ENCODE measurements around the gene TMIGD1. TPM values are rescaled to one million over a fixed set of nuclear protein-coding genes. Genes with fewer than 3 reads are reported as not detected.

TMIGD1 gene
- total and polyA plus RNA-seq, 10 donors, result not detected

- Histone ChIP-seq H3K4me3 (no peak overlapping the region), H3K9me3 (no peaks in the 10 kb centered on the region), H3K27me3 (replicated peaks in 1 of 7) (no peaks in the 10 kb centered on the region), H3K36me3 (no peaks in the 10 kb centered on the region), H3K27ac (peak overlapping the region in 1 of 8 donors; percentile 56), H3K4me1 (peaks cover 0 to 16% (median 0%) of the 10 kb centered on the region in 6 donors)
- intact Hi-C loops (cut with DNase I; ENCODE audit: low total_unique reads), result no loop called here
- TF ChIP-seq CTCF (IDR thresholded peaks at IDR 0.05 in 8 of 11, conservative IDR thresholded peaks at IDR 0.05 in 3 of 11), result no peak
- DNase-seq, result no peak
Observed at GRCh38 chr17:30369995-30370394, 36.1 kb upstream of the TMIGD1 start.

- Histone ChIP-seq H3K36me3 (no peaks in the 10 kb centered on the region), H3K27ac (peak overlapping the region in 2 of 8 donors; percentile 16 to 56), H3K4me1 (peaks cover 5 to 25% (median 5%) of the 10 kb centered on the region in 6 donors), H3K27me3 (replicated peaks in 1 of 7) (no peaks in the 10 kb centered on the region), H3K4me3 (no peak overlapping the region), H3K9me3 (no peaks in the 10 kb centered on the region)
- WGBS, 5 donors, result 63 to 78% (median 75%) methylated on average over 13 of the region's 13 CpGs
- intact Hi-C loops (cut with DNase I; ENCODE audit: low total_unique reads), result no loop called here
- TF ChIP-seq POLR2AphosphoS5 (IDR thresholded peaks at IDR 0.05) (no peak), POLR2A (IDR thresholded peaks at IDR 0.05) (no peak), CTCF (IDR thresholded peaks at IDR 0.05 in 8 of 11, conservative IDR thresholded peaks at IDR 0.05 in 3 of 11) (no peak)
- no peak for DNase-seq
Observed at GRCh38 chr17:30368912-30369720, 35.3 kb upstream of the TMIGD1 start.

GRCh38 chr17:30366536-30366935 is 32.7 kb upstream of the TMIGD1 start:
- intact Hi-C loops (cut with DNase I; ENCODE audit: low total_unique reads), result no loop called here
- TF ChIP-seq CTCF (IDR thresholded peaks at IDR 0.05 in 8 of 11, conservative IDR thresholded peaks at IDR 0.05 in 3 of 11) (no peak), POLR2AphosphoS5 (IDR thresholded peaks at IDR 0.05) (no peak), POLR2A (IDR thresholded peaks at IDR 0.05) (no peak)
- Histone ChIP-seq H3K9me3 (peaks cover 0 to 12% (median 12%) of the 10 kb centered on the region in 8 donors), H3K4me3 (no peak overlapping the region), H3K27ac (no peak overlapping the region), H3K36me3 (no peaks in the 10 kb centered on the region), H3K27me3 (replicated peaks in 1 of 7) (no peaks in the 10 kb centered on the region), H3K4me1 (peaks cover 14 to 44% (median 21%) of the 10 kb centered on the region in 6 donors)
- WGBS, 5 donors, result 70 to 89% (median 82%) methylated on average over 3 of the region's 3 CpGs
- DNase-seq, result no peak

- Histone ChIP-seq H3K27ac (peak overlapping the region in 7 of 8 donors; percentile 62 to 90 (median 84)), H3K9me3 (peaks cover 0 to 20% (median 15%) of the 10 kb centered on the region in 8 donors), H3K4me1 (peaks cover 14 to 35% (median 21%) of the 10 kb centered on the region in 6 donors), H3K36me3 (no peaks in the 10 kb centered on the region), H3K4me3 (peak overlapping the region in 1 of 8 donors; percentile 41), H3K27me3 (replicated peaks in 1 of 7) (no peaks in the 10 kb centered on the region)
- TF ChIP-seq CTCF (IDR thresholded peaks at IDR 0.05 in 8 of 11, conservative IDR thresholded peaks at IDR 0.05 in 3 of 11) (no peak), POLR2A (IDR thresholded peaks at IDR 0.05) (no peak), POLR2AphosphoS5 (IDR thresholded peaks at IDR 0.05) (peak in 1 of 3 donors; percentile 88)
- 10 to 29% (median 23%) methylated on average over 1 of the region's 1 CpG for WGBS, 5 donors
- DNase-seq, result peak; percentile 86
- intact Hi-C loops (cut with DNase I; ENCODE audit: low total_unique reads), result no loop called here
Observed at GRCh38 chr17:30363715-30364202, 29.9 kb upstream of the TMIGD1 start.
